WERI-Rb-1 (cell line): ENCODE results near the gene SPTB.

Source experiments
- DNase-seq: peaks from one replicate; pipeline ENCODE4 v3.0.0-alpha.2; 2020
- H3K27ac ChIP-seq: fragments of 250-450 bp; sonication (Bioruptor Pico); 2 replicates; pipeline ENCODE4 v1.5.1; 2020; ENCODE audit warnings: mild to moderate bottlenecking, moderate library complexity
- H3K27me3 ChIP-seq: fragments of 250-450 bp; sonication (Bioruptor Pico); 2 replicates; pipeline ENCODE4 v1.5.1; 2021; ENCODE audit warnings: mild to moderate bottlenecking, low read depth, moderate library complexity; ENCODE audit not compliant: insufficient read depth, severe bottlenecking
- H3K36me3 ChIP-seq: fragments of 250-450 bp; sonication (Bioruptor Pico); 2 replicates; pipeline ENCODE4 v1.5.1; 2020; ENCODE audit warnings: mild to moderate bottlenecking, moderate library complexity
- H3K4me3 ChIP-seq: 2 replicates; pipeline ENCODE4 v1.5.1; 2011; ENCODE audit warnings: low read depth, mild to moderate bottlenecking, control low read depth, low read length
- H3K9me3 ChIP-seq: fragments of 250-450 bp; sonication (Bioruptor Pico); 2 replicates; pipeline ENCODE4 v1.5.1; 2021; ENCODE audit warnings: mild to moderate bottlenecking, moderate library complexity; ENCODE audit not compliant: severe bottlenecking
- TF ChIP-seq, protein P1 (sequence below): IDR thresholded peaks from 2 replicates; pipeline ENCODE4 v1.5.1; 2011; ENCODE audit warnings: low read depth, mild to moderate bottlenecking, control low read depth, inconsistent platforms, low read length

SPTB gene

DNA sequence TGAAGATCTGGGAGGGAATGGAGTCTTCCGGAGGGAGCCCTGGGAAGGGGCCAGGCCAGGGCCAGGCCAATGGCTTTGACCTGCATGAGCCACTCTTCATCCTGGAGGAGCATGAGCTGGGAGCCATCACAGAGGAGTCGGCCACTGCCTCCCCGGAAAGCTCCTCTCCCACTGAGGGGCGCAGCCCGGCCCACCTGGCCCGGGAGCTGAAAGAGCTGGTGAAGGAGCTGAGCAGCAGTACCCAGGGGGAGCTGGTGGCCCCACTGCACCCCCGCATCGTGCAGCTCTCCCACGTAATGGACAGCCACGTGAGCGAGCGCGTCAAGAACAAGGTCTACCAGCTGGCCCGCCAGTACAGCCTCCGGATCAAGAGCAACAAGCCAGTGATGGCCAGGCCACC lies 137.7 kb downstream of the SPTB start:
- TF ChIP-seq, protein P1, sequence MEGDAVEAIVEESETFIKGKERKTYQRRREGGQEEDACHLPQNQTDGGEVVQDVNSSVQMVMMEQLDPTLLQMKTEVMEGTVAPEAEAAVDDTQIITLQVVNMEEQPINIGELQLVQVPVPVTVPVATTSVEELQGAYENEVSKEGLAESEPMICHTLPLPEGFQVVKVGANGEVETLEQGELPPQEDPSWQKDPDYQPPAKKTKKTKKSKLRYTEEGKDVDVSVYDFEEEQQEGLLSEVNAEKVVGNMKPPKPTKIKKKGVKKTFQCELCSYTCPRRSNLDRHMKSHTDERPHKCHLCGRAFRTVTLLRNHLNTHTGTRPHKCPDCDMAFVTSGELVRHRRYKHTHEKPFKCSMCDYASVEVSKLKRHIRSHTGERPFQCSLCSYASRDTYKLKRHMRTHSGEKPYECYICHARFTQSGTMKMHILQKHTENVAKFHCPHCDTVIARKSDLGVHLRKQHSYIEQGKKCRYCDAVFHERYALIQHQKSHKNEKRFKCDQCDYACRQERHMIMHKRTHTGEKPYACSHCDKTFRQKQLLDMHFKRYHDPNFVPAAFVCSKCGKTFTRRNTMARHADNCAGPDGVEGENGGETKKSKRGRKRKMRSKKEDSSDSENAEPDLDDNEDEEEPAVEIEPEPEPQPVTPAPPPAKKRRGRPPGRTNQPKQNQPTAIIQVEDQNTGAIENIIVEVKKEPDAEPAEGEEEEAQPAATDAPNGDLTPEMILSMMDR: no peak
- H3K27me3 ChIP-seq: no peaks in the 10 kb centered on the region
- no peaks in the 10 kb centered on the region for H3K9me3 ChIP-seq
- H3K4me3 ChIP-seq: no peak overlapping the region
- no peak for DNase-seq
- H3K36me3 ChIP-seq: peaks cover 20% of the 10 kb centered on the region
- no peak overlapping the region for H3K27ac ChIP-seq

DNA sequence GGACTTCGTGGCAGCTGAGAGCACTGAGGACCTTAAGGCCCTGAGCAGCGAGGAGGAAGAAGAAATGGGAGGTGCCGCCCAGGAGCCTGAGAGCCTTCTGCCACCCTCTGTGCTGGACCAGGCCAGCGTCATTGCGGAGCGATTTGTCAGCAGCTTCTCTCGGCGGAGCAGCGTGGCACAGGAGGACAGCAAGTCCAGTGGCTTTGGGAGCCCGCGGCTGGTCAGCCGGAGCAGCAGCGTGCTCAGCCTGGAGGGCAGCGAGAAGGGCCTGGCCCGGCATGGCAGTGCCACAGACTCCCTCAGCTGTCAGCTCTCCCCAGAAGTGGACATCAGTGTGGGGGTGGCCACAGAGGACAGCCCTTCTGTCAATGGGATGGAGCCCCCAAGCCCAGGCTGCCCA lies 138.5 kb downstream of the SPTB start:
- H3K27ac ChIP-seq: no peak overlapping the region
- no peaks in the 10 kb centered on the region for H3K9me3 ChIP-seq
- no peak for DNase-seq
- H3K4me3 ChIP-seq: no peak overlapping the region
- TF ChIP-seq, protein P1: no peak
- no peaks in the 10 kb centered on the region for H3K27me3 ChIP-seq
- peaks cover 20% of the 10 kb centered on the region for H3K36me3 ChIP-seq

DNA sequence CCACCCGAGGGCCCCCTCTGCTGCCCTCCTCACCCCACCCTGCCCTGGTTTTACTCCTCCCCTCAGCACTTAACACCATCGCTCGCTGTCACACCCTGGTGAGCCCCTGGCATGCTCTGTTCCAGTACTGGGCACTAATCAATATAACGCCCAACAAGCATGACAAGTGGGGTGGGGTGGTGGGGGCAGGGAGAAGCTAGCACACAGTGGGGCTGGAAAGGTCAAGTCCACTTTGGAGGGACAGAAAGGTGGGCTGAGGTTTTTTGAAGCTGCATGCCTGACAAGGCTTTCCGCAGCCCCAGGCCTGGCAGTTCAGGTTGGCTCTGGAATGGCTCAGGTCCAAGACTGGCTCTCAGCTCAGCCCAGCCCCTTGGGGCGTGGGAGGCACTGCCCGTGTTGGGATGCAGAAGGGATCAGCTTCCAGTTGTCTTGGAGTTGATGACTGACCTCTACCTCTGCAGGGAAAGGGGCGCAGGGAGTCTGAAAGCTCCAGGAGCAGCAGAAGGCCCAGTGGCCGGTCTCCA lies 141.4 kb downstream of the SPTB start:
- H3K36me3 ChIP-seq: peaks cover 20% of the 10 kb centered on the region
- no peak for DNase-seq
- H3K9me3 ChIP-seq: no peaks in the 10 kb centered on the region
- TF ChIP-seq, protein P1: no peak
- H3K4me3 ChIP-seq: no peak overlapping the region
- H3K27ac ChIP-seq: no peak overlapping the region
- H3K27me3 ChIP-seq: no peaks in the 10 kb centered on the region

DNA sequence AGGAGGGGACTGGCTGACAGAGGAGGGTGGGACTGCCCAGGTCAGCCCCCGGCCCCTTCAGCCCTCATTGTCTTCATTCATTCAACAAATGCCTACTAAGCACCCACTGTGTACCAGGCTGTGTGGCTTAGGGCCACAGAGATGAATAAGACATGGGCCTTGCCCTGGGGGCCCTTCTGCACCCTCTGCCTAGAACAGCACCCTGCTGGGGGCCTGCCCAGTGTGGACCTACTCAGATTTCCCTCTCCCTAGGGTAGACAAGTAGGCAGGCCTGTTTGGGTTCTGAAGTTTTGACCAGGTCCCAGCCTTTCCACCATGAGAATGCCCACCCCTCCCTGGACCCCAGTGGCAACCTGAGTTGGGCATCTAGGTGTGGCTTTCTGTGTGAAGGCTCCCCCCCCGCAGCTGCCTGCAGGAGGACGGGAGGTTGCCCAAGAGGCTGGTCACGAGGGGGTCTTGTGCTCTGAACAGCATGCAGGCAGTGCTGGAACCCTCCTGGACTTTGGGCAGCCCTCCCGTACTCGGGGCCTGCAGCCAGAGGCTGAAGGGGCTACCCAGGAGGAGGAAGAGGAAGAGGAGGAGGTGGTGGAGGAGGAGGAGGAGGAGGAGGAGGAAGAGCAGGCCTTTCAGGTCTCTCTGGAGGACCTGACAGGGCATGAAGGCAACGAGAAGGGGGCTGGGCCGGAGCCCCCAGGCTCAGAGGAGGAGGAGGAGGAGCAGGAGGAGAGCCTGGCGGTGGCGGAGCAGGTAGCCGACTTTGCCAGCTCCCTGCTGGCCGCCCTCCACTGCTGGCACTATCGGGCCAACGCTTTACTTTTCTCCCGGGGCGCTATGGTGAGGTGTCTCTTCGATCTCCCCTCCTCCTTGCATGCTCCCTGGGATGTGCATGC lies 142.1 kb downstream of the SPTB start:
- H3K27ac ChIP-seq: no peak overlapping the region
- peaks cover 20% of the 10 kb centered on the region for H3K36me3 ChIP-seq
- H3K4me3 ChIP-seq: no peak overlapping the region
- H3K9me3 ChIP-seq: no peaks in the 10 kb centered on the region
- no peaks in the 10 kb centered on the region for H3K27me3 ChIP-seq
- no peak for DNase-seq
- TF ChIP-seq, protein P1: no peak

DNA sequence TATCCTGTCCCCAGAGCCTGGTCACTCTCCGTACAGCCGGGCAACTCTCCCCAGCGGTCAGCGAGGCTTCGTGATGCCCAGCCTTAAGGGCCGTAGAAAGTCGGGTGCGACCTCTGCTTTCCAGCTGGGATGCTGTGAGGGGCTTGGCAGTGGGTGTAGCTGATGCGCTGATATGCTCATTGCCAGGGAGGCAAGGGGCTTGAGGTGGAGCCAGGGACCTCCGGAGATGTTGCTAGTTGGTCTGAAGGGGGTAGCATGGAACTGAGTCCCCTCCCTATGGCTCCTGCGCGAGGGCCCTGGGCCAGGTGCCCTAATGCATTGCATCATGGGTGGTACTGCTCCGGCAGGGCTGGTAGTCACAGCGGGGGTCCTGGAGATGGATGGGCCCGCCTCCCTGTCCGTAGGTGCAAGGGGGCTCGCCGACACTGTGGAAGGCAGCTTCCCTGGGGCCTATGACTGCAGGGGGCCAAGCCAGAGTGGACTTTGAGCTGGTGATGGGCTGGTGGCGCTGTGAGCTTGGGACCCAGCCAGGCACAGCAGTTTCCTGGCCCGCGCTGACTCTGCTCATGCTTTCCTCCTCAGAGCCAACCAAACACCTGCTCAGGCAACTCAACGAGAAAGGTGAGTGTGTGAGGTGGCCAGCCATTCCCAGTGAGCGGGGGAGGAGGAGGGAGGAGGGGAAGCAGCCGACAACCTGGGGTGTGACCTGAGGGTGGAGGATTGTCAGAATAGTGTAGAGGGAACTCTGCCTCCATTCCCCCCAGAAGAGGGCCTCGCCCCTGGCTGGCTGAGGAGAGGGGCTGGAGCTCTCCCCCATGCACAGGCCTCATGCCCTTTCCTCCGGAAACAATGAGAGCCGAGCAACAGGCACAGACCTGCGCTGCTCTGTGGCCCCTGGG lies 143.2 kb downstream of the SPTB start:
- no peak overlapping the region for H3K27ac ChIP-seq
- no peak overlapping the region for H3K4me3 ChIP-seq
- TF ChIP-seq, protein P1: peak; percentile 9; the same call in 1 of the 2 replicates
- no peaks in the 10 kb centered on the region for H3K27me3 ChIP-seq
- DNase-seq: no peak
- peaks cover 9% of the 10 kb centered on the region for H3K36me3 ChIP-seq
- no peaks in the 10 kb centered on the region for H3K9me3 ChIP-seq
